ENCODE data around the gene RXRA. TPM values are rescaled to one million over a fixed set of nuclear protein-coding genes. Genes with fewer than 3 reads are reported as not detected.

Gene RXRA
- total RNA-seq, 1 donor from 2014 or later = 20.5 TPM

DNA sequence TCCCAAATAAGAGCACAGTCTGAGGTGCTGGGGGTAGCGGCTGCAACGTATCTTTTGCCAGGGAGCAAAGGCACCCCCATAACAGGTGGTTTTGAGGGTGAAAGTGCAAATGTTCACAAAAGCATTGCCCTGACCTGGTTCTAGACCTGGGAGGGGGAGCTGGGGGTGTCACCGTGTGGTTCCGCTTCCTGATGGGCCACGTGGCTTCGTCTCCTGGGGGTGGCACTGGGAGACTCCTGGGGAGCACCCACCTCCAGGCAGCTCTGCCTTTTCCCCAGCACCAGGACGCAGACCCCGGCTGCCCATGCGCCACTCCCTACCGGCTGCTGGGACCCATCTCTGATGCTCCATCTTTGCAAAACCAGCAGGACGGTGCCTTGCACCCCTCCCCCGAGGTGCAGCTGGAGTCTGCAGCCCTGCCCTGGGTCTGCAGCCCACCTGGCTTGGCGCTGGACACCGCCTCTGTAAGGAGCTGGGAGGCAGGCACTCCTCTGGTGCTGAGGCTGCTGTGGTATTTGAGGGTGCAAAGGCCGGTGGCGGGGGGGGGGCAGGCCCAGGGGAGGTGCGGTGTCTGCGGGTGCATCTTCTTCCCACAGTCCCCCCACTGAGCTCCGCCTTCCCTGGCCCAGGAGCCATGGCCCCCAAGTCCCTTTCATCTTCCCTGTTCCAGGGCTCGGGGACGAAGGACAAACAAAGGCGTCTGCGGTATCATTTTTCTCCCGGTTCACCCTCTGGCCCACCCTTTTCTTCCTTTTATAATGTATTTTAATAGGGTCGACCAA lies 29.8 kb upstream of the RXRA start:
- peak; percentile 22 for DNase-seq
- Mint-ChIP-seq H3K36me3 (ENCODE audit: unreplicated experiment) (no peaks in the 10 kb centered on the region), H3K27me3 (ENCODE audit: unreplicated experiment) (peaks cover 3% of the 10 kb centered on the region), H3K9me3 (ENCODE audit: unreplicated experiment) (no peaks in the 10 kb centered on the region), H3K27ac (ENCODE audit: unreplicated experiment) (no peak overlapping the region), H3K4me1 (ENCODE audit: low read depth, unreplicated experiment) (peaks cover 4% of the 10 kb centered on the region), H3K4me3 (ENCODE audit: unreplicated experiment) (no peak overlapping the region)
- TF ChIP-seq, protein P1, sequence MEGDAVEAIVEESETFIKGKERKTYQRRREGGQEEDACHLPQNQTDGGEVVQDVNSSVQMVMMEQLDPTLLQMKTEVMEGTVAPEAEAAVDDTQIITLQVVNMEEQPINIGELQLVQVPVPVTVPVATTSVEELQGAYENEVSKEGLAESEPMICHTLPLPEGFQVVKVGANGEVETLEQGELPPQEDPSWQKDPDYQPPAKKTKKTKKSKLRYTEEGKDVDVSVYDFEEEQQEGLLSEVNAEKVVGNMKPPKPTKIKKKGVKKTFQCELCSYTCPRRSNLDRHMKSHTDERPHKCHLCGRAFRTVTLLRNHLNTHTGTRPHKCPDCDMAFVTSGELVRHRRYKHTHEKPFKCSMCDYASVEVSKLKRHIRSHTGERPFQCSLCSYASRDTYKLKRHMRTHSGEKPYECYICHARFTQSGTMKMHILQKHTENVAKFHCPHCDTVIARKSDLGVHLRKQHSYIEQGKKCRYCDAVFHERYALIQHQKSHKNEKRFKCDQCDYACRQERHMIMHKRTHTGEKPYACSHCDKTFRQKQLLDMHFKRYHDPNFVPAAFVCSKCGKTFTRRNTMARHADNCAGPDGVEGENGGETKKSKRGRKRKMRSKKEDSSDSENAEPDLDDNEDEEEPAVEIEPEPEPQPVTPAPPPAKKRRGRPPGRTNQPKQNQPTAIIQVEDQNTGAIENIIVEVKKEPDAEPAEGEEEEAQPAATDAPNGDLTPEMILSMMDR (IDR thresholded peaks at IDR 0.05; ENCODE audit: partially characterized antibody, unreplicated experiment) = no peak

DNA sequence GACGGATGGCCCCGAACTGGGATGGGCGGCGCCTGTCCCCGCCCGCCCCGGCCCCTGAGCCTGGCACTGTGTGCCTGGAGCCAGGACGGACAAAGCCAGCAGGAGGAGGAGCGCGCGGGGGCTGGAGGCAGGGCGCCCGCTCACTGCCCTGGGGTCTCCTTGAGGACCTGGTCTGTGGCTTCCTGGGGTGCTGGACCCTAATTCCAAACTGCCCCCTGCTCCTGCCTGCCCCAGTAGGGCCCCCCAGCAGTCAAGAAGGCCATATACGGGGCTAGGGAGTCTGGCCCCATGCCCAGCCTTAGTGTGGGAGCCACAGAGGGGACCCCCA lies 29.2 kb upstream of the RXRA start:
- Mint-ChIP-seq H3K27ac (ENCODE audit: unreplicated experiment) (no peak overlapping the region), H3K4me3 (ENCODE audit: unreplicated experiment) (no peak overlapping the region), H3K4me1 (ENCODE audit: low read depth, unreplicated experiment) (peaks cover 4% of the 10 kb centered on the region), H3K36me3 (ENCODE audit: unreplicated experiment) (no peaks in the 10 kb centered on the region), H3K27me3 (ENCODE audit: unreplicated experiment) (peaks cover 3% of the 10 kb centered on the region), H3K9me3 (ENCODE audit: unreplicated experiment) (no peaks in the 10 kb centered on the region)
- DNase-seq = no peak
- TF ChIP-seq, protein P1 (IDR thresholded peaks at IDR 0.05; ENCODE audit: partially characterized antibody, unreplicated experiment) = no peak

DNA sequence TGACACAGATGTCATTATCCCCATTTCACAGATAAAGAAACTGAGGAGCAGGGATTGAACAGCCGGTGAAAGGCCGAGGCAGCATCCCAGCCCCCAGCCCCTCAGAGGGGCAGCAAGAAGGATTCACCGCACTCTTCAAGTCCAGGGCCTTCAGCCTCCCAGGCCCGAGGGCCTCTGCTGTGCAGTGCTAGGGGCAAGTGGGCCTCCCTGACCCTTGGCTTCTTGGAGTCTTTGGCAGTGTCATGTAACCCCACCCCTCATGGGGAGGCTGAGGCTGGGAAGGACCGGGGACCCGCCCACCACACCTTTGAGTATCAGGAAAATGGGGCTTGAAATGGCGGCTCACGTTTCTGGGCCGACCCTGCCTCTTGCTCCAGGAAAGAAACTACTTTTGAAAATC lies 28.7 kb upstream of the RXRA start:
- DNase-seq = no peak
- Mint-ChIP-seq H3K27me3 (ENCODE audit: unreplicated experiment) (peaks cover 3% of the 10 kb centered on the region), H3K9me3 (ENCODE audit: unreplicated experiment) (no peaks in the 10 kb centered on the region), H3K4me3 (ENCODE audit: unreplicated experiment) (no peak overlapping the region), H3K36me3 (ENCODE audit: unreplicated experiment) (peaks cover 2% of the 10 kb centered on the region), H3K4me1 (ENCODE audit: low read depth, unreplicated experiment) (peaks cover 4% of the 10 kb centered on the region), H3K27ac (ENCODE audit: unreplicated experiment) (no peak overlapping the region)
- TF ChIP-seq, protein P1 (IDR thresholded peaks at IDR 0.05; ENCODE audit: partially characterized antibody, unreplicated experiment) = no peak

DNA sequence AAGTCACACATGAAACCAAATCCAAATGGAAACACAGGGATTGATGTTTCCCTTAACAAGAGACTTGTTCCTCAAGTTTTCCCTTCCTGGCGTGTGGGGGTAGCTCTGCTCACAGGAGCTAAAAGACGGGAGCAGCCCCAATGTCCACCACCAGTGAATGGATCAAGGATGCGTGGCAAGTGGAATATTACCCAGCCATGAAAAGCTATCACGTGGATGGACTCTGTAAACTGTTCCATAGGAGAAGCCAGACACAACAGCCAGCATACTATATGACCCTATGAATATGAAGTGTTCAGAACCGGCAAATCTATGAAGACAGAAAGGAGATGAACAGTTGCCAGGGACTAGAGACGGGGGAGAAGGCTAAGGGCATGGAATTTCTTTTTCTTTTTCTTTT lies 28.3 kb upstream of the RXRA start:
- Mint-ChIP-seq H3K4me3 (ENCODE audit: unreplicated experiment) (no peak overlapping the region), H3K9me3 (ENCODE audit: unreplicated experiment) (no peaks in the 10 kb centered on the region)
- TF ChIP-seq, protein P1 (IDR thresholded peaks at IDR 0.05; ENCODE audit: partially characterized antibody, unreplicated experiment) = no peak

DNA sequence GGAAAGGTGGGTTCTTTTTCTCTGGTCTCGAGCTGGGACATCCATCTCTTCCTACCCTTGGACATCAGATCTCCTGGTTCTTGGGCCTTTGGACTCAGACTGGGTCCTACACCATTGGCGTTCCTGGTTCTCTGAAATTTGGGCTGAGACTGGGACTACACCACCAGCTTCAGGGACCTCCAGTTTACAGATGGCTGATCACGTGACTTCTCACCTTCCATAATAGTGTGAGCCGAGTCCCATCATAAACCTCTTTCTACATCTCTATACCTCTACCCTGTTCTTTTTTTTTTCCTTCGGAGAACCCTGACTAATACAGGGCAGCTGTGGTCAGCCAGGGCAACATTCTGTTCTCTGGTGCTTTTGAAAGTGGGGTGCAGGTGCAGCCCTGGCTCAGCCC lies 27.2 kb upstream of the RXRA start:
- H3K27ac Mint-ChIP-seq (ENCODE audit: unreplicated experiment) = no peak overlapping the region
- no peak for DNase-seq
- H3K4me1 Mint-ChIP-seq (ENCODE audit: low read depth, unreplicated experiment) = no peaks in the 10 kb centered on the region
- TF ChIP-seq, protein P1 (IDR thresholded peaks at IDR 0.05; ENCODE audit: partially characterized antibody, unreplicated experiment) = no peak
- H3K4me3 Mint-ChIP-seq (ENCODE audit: unreplicated experiment) = no peak overlapping the region
- peaks cover 2% of the 10 kb centered on the region for H3K27me3 Mint-ChIP-seq (ENCODE audit: unreplicated experiment)
- H3K9me3 Mint-ChIP-seq (ENCODE audit: unreplicated experiment) = no peaks in the 10 kb centered on the region
- peaks cover 4% of the 10 kb centered on the region for H3K36me3 Mint-ChIP-seq (ENCODE audit: unreplicated experiment)

More for the DNA sequence above, 28.3 kb upstream of the RXRA start:
- Mint-ChIP-seq H3K4me1 (ENCODE audit: low read depth, unreplicated experiment) (peaks cover 2% of the 10 kb centered on the region), H3K27me3 (ENCODE audit: unreplicated experiment) (peaks cover 2% of the 10 kb centered on the region), H3K27ac (ENCODE audit: unreplicated experiment) (no peak overlapping the region), H3K36me3 (ENCODE audit: unreplicated experiment) (peaks cover 4% of the 10 kb centered on the region)
- DNase-seq = no peak

Data from glutamatergic neuron (in vitro differentiated cells).